Measurements from ENCODE around the gene PELI2. TPM values are rescaled to one million over a fixed set of nuclear protein-coding genes. Genes with fewer than 3 reads are reported as not detected.

Gene PELI2, protein sequence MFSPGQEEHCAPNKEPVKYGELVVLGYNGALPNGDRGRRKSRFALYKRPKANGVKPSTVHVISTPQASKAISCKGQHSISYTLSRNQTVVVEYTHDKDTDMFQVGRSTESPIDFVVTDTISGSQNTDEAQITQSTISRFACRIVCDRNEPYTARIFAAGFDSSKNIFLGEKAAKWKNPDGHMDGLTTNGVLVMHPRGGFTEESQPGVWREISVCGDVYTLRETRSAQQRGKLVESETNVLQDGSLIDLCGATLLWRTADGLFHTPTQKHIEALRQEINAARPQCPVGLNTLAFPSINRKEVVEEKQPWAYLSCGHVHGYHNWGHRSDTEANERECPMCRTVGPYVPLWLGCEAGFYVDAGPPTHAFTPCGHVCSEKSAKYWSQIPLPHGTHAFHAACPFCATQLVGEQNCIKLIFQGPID
- total RNA-seq (2022) (14.7 and 19.5 TPM in 2 replicates), Bru-seq, nascent RNA (percentile 82 among the genes with signal in this experiment), BruChase-seq, experiment 1, labeled RNA remaining after a 6-hour chase (percentile 57 among the genes with signal in this experiment), BruChase-seq, experiment 2, labeled RNA remaining after a 2-hour chase (percentile 64 among the genes with signal in this experiment)
- long read RNA-seq, full-length matches to known transcripts = 2 of 6 reads
- long read RNA-seq, partial matches to known transcripts = 0 of 6 reads
- long read RNA-seq, other reads (novel, unspliced or antisense) = 4 of 6 reads

- DNase-seq = peak; percentile 85
- no peak for TF ChIP-seq CTCF (IDR thresholded peaks at IDR 0.05; ENCODE audit: unreplicated experiment)
- CTCF ChIA-PET = interaction anchor here (0.6 to 1.0 kb wide), 5 partner anchors 9 to 966 kb away, joined by 3 to 5 read pairs (median 3); no protein-coding TSS in a partner anchor
- BruUV-seq (replicated peaks) = no TSS peak
- Mint-ChIP-seq H3K27ac (ENCODE audit: unreplicated experiment) (peak within 1 kb of the TSS; percentile 86), H3K4me1 (ENCODE audit: low read depth, unreplicated experiment) (peaks cover 42% of the 10 kb centered on the region), H3K27me3 (ENCODE audit: unreplicated experiment) (no peaks in the 10 kb centered on the region), H3K36me3 (ENCODE audit: insufficient read depth, unreplicated experiment) (peaks cover 26% of the 10 kb centered on the region), H3K9me3 (ENCODE audit: low read depth, unreplicated experiment) (no peaks in the 10 kb centered on the region), H3K4me3 (ENCODE audit: low read depth, unreplicated experiment) (peak within 1 kb of the TSS; percentile 96)
- intact Hi-C loops (cut with micrococcal nuclease; ENCODE audit: unreplicated experiment) = loop anchor here (2.0 to 10.0 kb wide), 3 partner anchors 141 to 411 kb away; no protein-coding TSS in a partner anchor
Measured at GRCh38 chr14:56117765-56118610, at the start of gene PELI2. TSS of gene PELI2 (plus strand) at chr14:56118411. CDS start at chr14:56118661, 250 bp downstream.

DNA sequence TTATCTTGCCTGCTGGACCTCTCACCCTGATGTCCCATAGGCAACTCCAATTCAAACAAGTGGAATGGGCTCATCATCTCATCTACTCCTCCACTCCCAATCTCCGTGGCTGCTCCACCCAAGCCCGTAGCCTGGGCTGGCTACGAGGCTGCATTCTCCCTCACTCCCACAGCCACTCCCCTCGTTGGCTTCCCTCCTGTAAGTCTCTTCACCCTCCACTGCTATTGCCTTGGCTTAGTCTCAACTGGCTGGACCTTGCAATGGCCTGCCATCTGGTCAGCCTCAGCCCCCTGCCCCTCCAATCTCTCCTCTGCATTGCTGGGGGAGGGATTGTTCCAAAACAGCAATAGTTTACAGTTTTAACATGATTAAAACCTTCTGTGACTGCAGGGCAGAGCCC is 44.4 kb upstream of the PELI2 start:
- intact Hi-C loops (cut with micrococcal nuclease; ENCODE audit: unreplicated experiment) = no loop called here

DNA sequence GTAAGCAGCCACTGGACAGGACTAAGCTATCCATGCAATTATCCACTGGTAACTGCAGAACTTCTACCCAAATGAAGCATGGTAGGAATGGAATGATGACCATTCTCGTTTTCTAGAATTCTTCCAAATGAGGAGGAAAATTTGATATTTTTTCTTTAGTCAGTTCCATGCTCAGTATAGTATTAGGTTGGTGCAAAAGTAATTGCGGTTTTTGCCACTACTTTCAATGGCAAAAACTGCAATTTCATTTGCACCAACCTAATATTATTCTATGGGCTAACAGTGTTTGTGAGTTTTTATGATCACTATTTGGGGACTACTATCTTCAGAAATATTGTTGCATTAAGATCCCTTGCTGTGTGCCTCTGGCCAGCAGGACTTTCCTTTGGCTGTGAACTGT is 42.9 kb upstream of the PELI2 start:
- H3K27me3 Mint-ChIP-seq (ENCODE audit: unreplicated experiment) = no peaks in the 10 kb centered on the region
- no TSS peak for BruUV-seq (replicated peaks)
- no peaks in the 10 kb centered on the region for H3K4me1 Mint-ChIP-seq (ENCODE audit: low read depth, unreplicated experiment)
- H3K36me3 Mint-ChIP-seq (ENCODE audit: insufficient read depth, unreplicated experiment) = no peaks in the 10 kb centered on the region
- intact Hi-C loops (cut with micrococcal nuclease; ENCODE audit: unreplicated experiment) = no loop called here
- no peak for TF ChIP-seq CTCF (IDR thresholded peaks at IDR 0.05; ENCODE audit: unreplicated experiment)
- no peak for DNase-seq
- H3K4me3 Mint-ChIP-seq (ENCODE audit: low read depth, unreplicated experiment) = no peak overlapping the region
- CTCF ChIA-PET = no interaction called here
- no peaks in the 10 kb centered on the region for H3K9me3 Mint-ChIP-seq (ENCODE audit: low read depth, unreplicated experiment)
- H3K27ac Mint-ChIP-seq (ENCODE audit: unreplicated experiment) = no peak overlapping the region

More for the DNA sequence above, 44.4 kb upstream of the PELI2 start:
- H3K27ac Mint-ChIP-seq (ENCODE audit: unreplicated experiment) = no peak overlapping the region
- no peak for DNase-seq
- H3K9me3 Mint-ChIP-seq (ENCODE audit: low read depth, unreplicated experiment) = no peaks in the 10 kb centered on the region
- no peaks in the 10 kb centered on the region for H3K27me3 Mint-ChIP-seq (ENCODE audit: unreplicated experiment)
- no peaks in the 10 kb centered on the region for H3K4me1 Mint-ChIP-seq (ENCODE audit: low read depth, unreplicated experiment)
- BruUV-seq (replicated peaks) = no TSS peak
- CTCF ChIA-PET = no interaction called here
- no peak overlapping the region for H3K4me3 Mint-ChIP-seq (ENCODE audit: low read depth, unreplicated experiment)
- H3K36me3 Mint-ChIP-seq (ENCODE audit: insufficient read depth, unreplicated experiment) = no peaks in the 10 kb centered on the region
- TF ChIP-seq CTCF (IDR thresholded peaks at IDR 0.05; ENCODE audit: unreplicated experiment) = no peak

DNA sequence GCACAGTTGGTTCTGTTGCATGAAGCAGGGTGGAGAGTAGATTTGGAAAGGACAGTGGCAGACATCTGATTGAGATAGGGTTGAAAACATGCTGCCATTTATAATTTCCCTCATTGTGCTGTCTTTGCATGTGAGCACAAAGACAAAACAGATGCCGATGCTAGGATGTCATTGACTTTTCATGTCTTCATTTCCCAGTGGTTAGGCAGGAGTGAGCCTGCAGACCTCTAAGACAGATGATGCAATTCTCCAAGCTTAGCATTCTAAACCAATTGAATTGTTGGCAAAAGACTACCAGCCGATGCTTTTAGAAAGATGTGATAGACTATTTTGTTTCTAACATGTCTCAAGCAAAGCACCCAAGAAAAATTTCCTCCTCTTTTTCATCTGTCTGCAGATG is 37.1 kb upstream of the PELI2 start:
- intact Hi-C loops (cut with micrococcal nuclease; ENCODE audit: unreplicated experiment) = no loop called here
- Mint-ChIP-seq H3K9me3 (ENCODE audit: low read depth, unreplicated experiment) (no peaks in the 10 kb centered on the region), H3K4me3 (ENCODE audit: low read depth, unreplicated experiment) (no peak overlapping the region), H3K36me3 (ENCODE audit: insufficient read depth, unreplicated experiment) (no peaks in the 10 kb centered on the region), H3K4me1 (ENCODE audit: low read depth, unreplicated experiment) (no peaks in the 10 kb centered on the region), H3K27me3 (ENCODE audit: unreplicated experiment) (peaks cover 24% of the 10 kb centered on the region), H3K27ac (ENCODE audit: unreplicated experiment) (no peak overlapping the region)
- CTCF ChIA-PET = no interaction called here
- no peak for DNase-seq
- no peak for TF ChIP-seq CTCF (IDR thresholded peaks at IDR 0.05; ENCODE audit: unreplicated experiment)
- no TSS peak for BruUV-seq (replicated peaks)
